ENCODE measurements around the gene MINK1.

DNA sequence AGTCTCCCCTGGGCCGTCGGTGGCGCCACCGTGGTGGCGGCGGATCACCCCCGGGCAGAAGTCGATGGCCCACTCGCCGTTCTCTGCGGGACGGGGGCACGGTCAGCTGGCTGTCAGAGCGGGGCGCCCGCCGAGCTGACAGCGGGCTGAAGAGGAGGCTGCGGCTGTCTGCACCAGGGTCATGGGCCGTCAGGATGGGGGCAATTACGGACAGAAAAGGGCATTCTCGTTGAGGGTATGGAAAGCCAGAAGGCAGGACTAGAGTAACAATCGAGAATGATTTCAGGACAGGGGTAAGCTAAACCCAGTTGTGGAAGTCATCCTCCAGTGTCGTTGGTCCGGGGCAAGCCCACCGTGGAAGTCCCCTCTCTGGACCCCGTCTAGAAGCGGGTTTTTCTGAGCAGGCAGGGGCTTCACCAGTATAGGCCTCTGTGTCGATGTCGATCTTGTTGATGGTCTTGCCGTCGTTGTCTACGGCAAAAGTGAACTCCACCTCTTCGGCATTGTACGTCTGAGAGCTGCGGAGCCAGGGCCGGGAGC is 68.0 kb downstream of the MINK1 start:
- TF ChIP-seq, protein P1, sequence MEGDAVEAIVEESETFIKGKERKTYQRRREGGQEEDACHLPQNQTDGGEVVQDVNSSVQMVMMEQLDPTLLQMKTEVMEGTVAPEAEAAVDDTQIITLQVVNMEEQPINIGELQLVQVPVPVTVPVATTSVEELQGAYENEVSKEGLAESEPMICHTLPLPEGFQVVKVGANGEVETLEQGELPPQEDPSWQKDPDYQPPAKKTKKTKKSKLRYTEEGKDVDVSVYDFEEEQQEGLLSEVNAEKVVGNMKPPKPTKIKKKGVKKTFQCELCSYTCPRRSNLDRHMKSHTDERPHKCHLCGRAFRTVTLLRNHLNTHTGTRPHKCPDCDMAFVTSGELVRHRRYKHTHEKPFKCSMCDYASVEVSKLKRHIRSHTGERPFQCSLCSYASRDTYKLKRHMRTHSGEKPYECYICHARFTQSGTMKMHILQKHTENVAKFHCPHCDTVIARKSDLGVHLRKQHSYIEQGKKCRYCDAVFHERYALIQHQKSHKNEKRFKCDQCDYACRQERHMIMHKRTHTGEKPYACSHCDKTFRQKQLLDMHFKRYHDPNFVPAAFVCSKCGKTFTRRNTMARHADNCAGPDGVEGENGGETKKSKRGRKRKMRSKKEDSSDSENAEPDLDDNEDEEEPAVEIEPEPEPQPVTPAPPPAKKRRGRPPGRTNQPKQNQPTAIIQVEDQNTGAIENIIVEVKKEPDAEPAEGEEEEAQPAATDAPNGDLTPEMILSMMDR (IDR thresholded peaks at IDR 0.05; ENCODE audit: control extremely low read depth in 1 of 3, insufficient read depth in 1 of 3, low read depth in 1 of 3, low read length in 3 of 3), result no peak
- TF ChIP-seq EZH2 (IDR thresholded peaks at IDR 0.05; ENCODE audit: low read depth, low read length, severe bottlenecking) (no peak), SIN3A (conservative IDR thresholded peaks at IDR 0.05 in 1 of 2, IDR thresholded peaks at IDR 0.05 in 1 of 2; ENCODE audit: low read depth in 1 of 2, low read length in 2 of 2) (peak in 1 of 2 experiments; percentile 83; a peak in 2 of 4 replicates), CEBPB (IDR thresholded peaks at IDR 0.05; ENCODE audit: low read depth, low read length) (no peak)
